GM10248 (cell line): ENCODE measurements around the gene ZNF100.
"Not testable (repeated sequence)": the region's sequence is repeated elsewhere in the genome, so short reads cannot be mapped to it uniquely, and the experiment has no call there.

ENCODE experiments used
- CTCF ChIA-PET: fragments of 300-600 bp; sonication (Branson Sonifier 250); formaldehyde crosslinking; extraction: SDS; loops from one replicate; lab custom pipeline; 2021; ENCODE audit warnings: antibody characterized with exemption; lab: Yijun Ruan, JAX
- POLR2A ChIA-PET: fragments of 350-650 bp; sonication (Branson Sonifier 250); formaldehyde crosslinking; extraction: SDS; loops from one replicate; lab custom pipeline; 2020; ENCODE audit warnings: antibody characterized with exemption; lab: Yijun Ruan, JAX
- DNase-seq: peaks from one replicate; pipeline ENCODE4 v3.0.0; 2012; ENCODE audit errors: extremely low spot score
- CTCF ChIP-seq: IDR thresholded peaks from 2 replicates; pipeline ENCODE4 v1.5.1; 2012; ENCODE audit warnings: mild to moderate bottlenecking, low read depth; ENCODE audit errors: extremely low read depth, missing control alignments, control extremely low read depth

The ZNF100 gene

GRCh38 chr19:21740559-21740958 lies 26.8 kb downstream of the ZNF100 start:
- POLR2A ChIA-PET, result no interaction called here
- no peak for TF ChIP-seq CTCF

GRCh38 chr19:21726942-21727747 lies 40.2 kb downstream of the ZNF100 start:
- CTCF ChIA-PET, POLR2A ChIA-PET, DNase-seq: not testable (repeated sequence)

More at GRCh38 chr19:21740559-21740958, 26.8 kb downstream of the ZNF100 start:
- CTCF ChIA-PET, result no interaction called here
- no peak for DNase-seq

GRCh38 chr19:21713761-21714160 lies 53.6 kb downstream of the ZNF100 start:
- no peak for TF ChIP-seq CTCF
- no peak for DNase-seq
- ChIA-PET POLR2A (no interaction called here), CTCF (no interaction called here)

GRCh38 chr19:21709464-21709863 lies 57.9 kb downstream of the ZNF100 start:
- ChIA-PET POLR2A (no interaction called here), CTCF (no interaction called here)
- TF ChIP-seq CTCF, result no peak
- no peak for DNase-seq

GRCh38 chr19:21707878-21708277 lies 59.5 kb downstream of the ZNF100 start:
- POLR2A ChIA-PET, CTCF ChIA-PET: not testable (repeated sequence)

GRCh38 chr19:21707065-21707464 lies 60.3 kb downstream of the ZNF100 start:
- no peak for TF ChIP-seq CTCF
- CTCF ChIA-PET, result no interaction called here
- POLR2A ChIA-PET, result no interaction called here
- DNase-seq, result no peak

More at GRCh38 chr19:21707878-21708277, 59.5 kb downstream of the ZNF100 start:
- DNase-seq, result not testable (repeated sequence)

- DNase-seq, result no peak
- ChIA-PET CTCF (no interaction called here), POLR2A (no interaction called here)
- TF ChIP-seq CTCF, result no peak
These were observed 62.0 kb downstream of the ZNF100 start for GRCh38 chr19:21705393-21705792.
